GM18511 (cell line): ENCODE results near the gene CRYBB3.
"Not testable (repeated sequence)": the region's sequence is repeated elsewhere in the genome, so short reads cannot be mapped to it uniquely, and the experiment has no call there.

Experiments
- ATAC-seq: cut with Tn5 transposase; IDR thresholded peaks from one replicate; pipeline ENCODE4 v1.9.1; 2021; ENCODE audit warnings: mild to moderate bottlenecking, moderate library complexity; ENCODE audit not compliant: unreplicated experiment

The CRYBB3 gene

DNA sequence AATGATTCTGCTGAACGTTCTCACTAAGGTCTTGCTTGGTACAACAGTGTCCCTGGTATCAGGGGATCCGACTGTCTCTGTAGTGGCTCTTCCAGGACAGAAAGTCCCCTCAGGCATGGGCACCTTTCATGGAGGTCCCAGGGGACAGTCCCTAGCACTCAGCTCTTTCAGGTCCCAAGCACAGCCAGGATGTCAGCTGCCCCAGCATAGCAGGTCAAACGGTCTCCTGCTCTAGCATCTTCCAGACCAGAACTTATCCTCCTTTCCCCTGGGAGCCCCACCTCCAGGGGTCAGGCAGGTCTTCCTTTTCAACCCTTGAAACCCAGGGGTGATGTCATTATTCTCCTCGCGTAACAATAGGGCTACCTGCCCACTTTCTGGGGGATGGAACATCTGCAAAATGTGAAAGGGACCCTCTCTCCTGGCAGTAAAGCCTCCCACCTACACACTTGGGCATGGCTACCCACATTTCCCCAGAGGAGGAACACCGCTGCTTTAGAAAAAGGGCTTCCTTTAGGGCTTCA, 24.7 kb upstream of the CRYBB3 start:
- no peak for ATAC-seq

DNA sequence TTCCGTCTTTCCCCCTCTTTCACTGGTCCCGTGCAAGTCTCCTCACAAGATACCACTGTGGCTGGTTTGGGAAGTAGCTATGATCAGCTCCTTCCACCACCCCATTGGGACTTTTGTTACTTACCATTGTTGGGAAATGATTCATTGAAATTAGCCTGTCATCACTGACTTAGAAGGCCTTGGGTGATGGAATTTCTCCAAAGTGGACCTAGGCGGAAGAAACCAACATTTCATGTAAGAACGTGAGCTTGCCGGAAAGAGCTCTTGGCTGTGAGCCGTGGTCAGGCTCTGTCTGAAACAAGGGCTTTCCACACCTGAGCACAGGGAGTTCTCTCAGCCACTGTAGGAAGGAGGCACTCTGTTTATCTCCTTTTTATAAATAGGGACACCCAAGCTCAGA, 23.5 kb upstream of the CRYBB3 start:
- ATAC-seq, result no peak

DNA sequence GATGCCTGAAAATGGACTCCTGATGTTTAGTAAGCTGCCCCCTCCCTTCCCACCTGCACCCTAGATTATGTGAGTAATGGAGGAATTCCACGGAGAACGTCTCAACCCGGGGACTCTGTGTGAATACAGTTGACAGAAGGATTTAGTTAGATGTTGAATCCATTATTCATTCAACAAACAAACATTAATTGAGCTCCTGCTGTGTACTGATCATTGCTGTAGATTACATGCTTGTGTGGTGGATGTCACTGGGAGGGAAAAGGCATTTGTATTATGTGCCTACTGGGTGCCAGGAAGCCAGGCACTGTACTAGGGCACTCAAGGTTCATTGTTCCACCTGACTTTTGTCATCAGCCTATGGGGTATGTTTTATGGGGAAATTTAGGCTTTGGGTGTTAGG, 22.9 kb upstream of the CRYBB3 start:
- no peak for ATAC-seq

DNA sequence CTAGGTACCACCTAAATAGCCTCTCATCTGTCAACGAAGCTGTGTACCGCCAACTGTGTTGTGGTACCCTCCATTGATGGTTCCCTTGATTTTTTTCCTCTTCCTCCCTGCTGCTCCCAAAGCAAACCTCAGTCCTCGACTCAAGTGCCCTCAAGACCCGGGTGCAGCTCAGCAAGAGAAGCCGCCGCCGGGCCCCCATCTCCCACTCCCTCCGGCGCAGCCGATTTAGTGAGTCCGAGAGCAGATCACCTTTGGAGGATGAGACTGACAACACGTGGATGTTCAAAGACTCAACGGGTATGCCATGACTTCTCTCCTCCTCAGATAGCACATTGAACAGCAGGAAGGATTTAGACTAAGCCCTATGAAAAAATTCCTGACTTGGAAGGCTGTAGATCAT, 22.4 kb upstream of the CRYBB3 start:
- ATAC-seq, result no peak

DNA sequence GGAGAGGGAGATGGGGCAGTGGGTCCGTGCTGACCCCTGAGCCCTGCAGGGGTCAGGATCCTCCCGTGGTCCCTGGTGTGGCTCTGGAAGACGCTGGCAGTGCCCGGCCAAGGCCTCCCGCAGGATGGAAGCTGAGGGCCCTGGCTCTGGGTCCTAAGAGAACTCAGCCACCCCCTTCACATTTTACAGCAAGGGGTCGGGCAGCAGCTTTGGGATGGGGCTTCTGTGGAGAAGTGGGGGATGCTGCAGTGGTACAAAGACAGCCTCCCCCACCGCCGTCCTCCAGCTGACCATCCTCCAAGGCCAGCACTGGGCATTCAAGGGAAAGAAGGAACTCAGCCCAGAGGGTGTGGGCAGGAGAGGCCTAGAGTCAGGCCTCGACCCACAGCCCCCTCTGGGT, 21.8 kb upstream of the CRYBB3 start:
- ATAC-seq, result no peak

DNA sequence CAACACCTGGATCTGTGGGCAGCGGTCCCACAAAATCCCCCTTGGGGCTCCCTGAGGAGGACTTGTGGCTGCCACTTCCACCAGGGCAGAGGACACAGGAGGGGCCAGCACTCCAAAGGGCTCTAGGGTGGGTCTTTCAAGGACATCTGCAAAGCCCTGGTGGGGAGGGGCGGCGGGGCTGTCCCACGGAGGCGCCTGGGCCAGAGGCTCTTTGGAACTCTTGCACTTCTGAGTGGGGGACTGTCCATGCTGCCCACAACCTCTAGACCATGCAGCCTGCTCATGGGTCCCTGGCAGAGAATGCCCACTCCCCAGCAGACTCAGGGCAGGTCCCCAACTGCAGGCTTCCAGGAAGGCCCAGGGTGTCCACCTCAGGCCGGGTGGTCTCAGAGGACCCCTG, 21.3 kb upstream of the CRYBB3 start:
- ATAC-seq, result not testable (repeated sequence)

DNA sequence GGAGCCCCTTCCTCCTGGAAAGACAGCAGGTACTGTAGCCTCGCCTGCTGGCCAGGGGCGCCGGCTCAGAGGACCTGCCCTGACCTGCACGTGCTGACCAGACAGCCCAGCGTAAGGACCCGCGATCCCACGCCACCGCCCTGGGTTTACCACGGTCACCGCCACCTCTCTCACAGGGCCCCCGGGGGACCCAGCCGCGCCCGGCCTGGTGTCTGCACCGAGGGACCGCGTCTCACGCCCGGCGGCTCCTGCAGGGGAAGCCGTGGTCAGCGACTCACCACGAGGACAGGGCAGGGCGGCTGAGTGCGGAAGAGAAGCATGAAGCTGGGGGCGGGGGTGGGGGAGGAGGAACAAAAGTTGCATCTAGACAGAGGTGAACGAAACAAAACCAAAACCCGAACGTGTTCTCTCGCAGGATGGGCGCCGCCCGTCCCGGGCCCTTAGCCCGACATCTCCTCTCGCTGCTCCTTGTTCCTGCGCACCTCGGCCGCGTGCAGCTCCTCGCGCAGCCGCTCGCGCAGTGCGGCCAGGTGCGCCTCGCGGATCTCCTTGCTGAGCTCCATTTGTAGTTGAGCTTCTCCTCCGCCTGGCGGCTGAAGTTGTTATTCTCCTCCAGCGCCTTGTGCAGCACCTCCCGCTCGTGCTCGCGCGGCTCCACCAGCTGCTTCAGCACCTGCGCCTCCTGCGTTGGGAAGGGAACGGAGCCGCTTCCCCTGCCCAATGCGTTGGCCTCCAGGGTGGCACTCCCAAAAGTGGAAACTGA, 20.6 kb upstream of the CRYBB3 start:
- ATAC-seq, result not testable (repeated sequence)

DNA sequence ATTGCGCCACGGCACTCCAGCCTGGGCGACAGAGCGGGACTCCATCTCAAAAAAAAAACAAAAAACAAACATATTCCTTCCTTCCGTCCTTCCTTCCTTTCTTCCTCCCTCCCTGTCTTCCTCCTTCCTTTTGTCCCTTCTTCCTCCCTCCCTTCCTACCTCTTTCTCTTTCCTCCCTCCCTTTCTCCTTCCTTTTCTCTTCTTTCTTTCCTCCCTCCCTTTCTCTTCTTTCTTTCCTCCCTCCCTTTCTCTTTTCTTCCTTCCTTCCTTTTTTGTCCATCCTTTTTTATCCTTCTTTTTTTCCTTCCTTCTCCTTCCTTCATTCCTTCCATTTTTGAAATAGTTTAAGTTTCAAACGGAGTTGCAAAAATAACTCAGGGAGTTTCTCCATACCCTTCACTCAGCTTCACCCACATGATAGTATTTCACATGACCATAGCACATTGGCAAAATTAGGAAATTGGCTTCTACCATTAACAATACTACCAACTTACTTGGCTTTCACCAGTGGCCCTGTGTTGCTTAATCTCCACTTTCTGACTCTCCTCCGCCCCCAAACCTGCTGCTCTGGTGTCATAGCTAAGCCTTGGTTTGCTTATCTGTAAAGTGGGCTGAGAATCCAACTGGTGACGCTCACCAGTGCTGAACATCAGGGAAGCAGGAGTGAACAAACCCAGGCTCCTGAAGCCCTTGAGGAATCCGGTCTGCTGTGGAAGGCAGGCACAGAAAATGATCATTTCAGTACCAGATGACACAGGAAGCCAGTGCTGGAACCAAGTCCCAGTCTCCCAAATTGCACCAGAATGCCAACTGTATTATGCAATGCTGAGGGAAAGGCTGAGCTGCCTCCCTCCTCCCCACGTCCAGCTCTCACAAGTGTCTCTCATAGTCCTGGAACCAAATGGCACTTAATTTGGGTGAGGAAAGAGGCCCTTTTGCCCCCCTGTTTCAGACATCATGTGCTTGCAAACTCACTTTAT, 17.2 kb upstream of the CRYBB3 start:
- ATAC-seq, result no peak

DNA sequence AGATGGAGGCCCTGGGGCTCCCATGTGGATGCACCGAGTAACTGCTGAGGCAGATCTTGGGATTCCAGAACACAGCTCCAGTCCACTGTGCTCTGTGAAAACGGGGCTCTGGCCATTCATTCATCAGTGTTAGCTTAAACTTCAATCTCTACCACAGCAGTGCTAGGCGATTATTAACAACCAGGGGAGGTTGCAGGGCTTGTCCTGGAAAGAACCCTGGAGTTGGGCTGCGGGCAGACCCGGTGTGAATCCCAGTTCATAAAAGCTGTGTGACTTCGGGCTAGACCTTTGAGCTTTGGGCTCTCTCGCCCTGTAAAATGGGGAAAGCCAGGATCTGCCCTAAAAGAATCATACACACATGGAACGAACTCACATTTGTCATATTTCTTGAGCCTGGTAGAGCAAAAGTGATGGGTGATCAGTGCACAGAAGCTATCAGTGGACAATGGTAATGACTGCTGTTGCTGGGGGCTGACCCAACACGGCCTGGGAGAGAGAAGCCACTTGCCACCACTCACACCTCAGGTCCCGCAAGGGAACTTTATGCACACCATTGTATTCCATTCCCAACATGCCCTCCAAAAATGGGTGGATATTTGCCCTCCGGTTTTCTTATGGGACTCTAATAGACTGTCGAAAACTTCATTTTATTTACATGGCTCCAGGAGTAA, 15.6 kb upstream of the CRYBB3 start:
- ATAC-seq, result no peak

DNA sequence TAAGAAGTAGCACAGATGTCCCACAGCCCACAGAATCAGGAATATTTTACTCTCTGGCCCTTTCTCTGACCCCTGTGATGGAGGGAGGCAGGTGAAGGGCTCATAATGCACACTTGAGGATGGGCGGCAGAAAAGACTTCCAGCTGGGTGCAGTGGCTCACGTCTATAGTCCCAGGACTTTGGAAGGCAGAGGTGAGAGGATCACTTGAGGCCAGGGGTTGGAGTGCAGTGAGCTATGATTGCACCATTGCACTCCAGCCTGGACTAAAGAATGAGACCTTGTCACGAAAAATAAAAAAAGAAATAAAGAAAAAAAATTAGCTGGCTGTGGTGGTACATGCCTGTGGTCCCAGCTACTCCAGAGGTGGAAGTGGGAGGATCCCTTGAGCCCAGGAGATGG, 13.5 kb upstream of the CRYBB3 start:
- no peak for ATAC-seq

DNA sequence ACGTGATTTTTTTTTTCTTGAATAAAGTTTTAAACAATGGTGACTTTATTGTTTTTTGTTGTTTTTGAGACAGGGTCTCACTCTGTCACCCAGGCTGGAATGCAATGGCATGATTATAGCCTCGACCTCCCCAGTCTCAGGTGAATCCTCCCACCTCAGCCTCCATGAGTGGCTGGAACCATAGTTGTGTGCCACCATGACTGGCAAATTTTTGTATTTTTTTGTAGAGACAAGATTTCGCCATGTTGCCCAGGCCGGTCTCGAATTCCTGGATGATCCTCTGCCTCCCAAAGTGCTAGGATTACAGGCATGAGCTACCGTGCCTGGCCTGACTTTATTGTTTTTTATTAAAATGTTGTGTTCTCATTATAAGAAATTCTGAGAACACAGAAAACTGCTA, 12.2 kb upstream of the CRYBB3 start:
- ATAC-seq, result no peak

DNA sequence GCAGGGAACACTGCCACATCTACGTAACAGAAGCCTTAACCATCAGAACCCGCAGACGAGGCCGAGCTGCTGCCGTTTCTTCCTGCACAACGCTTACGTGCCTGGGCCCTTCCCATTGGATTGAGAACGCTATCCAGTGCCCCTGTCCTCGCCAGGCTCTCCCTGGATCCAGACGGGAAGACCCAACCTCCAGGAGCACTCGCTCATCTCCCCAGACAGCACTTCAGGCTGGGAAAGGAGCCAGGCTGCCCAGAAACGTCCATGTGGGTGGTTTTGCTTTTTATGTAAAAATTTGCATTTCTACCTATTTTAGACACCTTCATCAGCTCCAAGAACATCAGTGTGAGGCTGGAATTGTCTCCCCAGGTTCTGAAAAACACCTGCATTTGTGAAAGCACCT, 7.3 kb upstream of the CRYBB3 start:
- no peak for ATAC-seq

DNA sequence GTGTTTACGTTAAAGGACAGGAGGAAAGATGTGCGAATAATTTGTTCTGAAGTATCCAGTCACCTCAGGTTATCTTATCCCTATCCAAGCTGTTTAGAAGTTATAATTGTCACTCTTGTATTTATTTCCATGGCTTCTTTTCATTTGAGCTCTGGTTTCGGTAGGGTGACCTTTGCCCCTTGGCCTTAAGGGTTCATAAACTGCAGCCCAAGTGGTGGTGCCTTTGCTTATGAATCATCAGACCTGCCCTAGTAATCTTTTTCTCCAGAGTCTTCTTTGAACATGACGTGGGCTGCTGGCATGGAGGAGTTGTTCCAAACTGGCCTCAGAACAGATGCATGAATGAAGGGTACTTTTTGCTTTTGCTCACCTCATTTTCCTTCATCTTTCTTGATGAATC, 6.5 kb upstream of the CRYBB3 start:
- no peak for ATAC-seq

DNA sequence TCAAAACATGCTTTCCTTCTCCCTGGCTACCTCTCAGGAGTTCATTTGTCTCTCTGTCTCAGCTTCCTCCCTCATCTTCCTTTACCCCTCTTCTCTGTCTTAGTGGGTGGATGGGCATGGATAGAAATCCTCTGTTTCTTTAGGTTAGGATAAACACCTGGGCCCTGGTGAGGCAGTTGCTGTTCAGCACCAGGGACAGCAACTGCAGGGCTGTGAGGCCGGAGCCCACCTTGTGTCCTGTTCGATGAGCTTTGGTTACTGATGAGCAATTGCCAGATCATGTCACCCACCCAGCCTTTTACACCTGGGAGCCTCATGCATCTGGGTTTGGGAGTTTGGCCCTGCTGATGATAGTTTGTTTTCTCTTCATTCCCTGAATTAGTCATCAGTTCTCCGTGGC, 6.1 kb upstream of the CRYBB3 start:
- no peak for ATAC-seq

DNA sequence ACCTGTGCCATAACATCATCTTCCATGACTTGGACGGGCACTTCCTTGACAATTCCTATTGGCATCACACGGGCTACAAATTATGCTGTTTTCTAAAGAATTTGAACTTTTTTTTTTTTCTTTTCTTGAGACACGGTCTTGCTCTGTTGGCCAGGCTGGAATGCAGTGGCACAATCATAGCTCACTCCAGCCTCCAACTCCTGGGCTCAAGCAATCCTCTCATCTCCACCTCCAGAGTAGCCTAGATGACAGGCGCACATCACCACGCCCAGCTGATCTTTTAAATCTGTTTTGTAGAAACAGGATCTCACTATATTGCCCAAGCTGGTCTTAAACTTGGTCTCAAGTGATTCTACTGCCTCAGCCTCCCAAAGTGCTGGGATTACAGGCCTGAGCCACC, 3.3 kb upstream of the CRYBB3 start:
- no peak for ATAC-seq

DNA sequence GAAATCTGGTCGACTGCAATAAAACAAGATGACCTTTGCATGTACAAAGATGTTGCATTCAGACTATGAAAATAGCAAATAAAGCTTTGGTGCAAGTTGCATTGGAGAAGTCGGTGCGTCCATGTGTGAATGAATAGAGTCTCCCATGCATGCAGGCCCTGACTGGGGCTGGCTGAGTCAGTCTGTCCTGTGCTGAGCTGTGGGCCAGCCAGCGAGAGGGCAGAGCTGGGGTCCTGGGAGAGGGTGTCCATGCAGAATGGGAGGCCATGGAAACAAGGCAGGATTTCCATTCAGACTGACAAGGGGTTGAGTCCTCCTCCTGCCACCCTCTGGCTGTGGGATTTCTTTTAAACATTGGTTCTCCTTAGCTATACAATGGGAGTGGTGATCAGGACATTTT, 2.3 kb upstream of the CRYBB3 start:
- no peak for ATAC-seq

DNA sequence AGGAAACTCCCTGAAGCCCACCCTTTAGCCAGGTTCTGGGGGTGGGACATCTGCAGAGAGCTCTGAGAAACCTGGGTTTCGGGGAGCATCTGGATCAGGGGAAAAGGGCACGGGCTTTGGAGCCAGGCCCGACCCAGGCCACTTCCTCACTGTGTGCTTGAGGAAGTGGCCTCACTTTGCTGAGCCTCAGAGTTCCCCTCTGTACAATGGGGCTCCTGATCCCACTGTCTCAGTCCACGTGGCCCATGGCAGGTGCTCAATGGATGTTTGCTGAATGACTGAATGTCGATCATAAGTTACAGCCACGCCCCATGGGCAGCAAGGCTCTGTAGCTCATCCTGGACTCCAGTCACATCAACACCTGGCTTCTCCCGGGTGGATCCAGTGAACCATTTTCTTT, 1.3 kb downstream of the CRYBB3 start:
- no peak for ATAC-seq

DNA sequence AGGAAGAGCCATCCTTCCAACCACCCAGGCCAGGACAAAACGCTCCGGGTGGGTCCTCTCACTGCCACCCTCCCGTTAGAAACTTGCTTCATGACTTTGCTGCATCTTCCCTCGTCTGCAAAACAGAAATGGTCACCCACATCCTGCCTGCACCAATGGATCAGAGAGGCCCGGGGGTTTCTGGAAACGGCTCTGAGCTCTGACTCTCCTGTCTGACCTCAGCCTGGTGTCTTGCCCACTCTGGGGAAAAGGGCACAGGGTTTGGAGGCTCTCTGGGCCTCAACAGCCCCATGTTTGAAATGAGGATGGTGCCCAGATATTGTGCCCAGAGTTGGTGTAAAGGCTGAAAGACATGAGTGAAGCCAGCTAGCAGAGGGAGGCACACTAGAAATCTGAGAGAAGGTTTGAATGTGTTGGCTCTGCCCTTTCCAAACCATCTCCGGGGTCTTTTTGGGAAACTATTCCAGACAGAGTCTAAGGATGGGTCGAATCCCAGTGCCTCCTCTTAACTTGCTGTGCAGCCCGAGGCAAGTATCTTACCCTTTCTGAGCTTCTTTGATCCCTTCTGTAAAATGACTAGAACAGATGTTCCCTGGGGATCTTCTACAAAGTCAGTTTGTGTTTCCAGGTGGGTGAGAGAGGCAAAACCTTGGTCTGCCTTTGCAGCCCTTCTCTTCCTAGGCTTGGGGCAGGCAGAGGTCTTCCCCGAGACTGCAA, 2.1 kb downstream of the CRYBB3 start:
- ATAC-seq, result no peak

DNA sequence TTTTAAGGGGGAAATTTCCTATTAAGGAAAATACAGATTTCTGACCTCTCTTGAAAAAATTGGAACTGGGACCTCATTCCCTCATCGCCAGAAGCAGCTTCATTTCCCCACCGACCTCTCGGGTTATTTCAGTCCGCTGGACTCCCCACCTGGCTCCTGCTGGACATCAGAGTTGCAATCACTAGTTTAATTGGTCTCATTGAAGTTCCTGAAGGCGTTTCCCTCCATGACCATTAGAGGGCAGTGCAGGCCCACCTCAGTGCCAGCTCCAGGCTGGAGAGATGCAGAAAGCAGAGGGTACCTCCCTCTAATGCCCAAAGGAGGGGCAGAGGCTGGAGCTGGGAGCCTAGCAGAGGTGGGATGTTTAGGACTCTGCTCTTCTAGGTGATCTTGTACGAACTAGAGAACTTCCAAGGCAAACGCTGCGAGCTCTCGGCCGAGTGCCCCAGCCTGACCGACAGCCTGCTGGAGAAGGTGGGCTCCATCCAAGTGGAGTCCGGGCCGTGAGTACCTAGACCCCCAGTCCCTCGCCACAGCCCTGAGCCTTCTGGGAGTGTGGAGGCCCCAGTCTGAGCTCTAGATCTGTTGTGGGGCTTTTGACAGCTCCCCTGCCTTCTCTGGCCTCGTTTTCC, 2.7 kb downstream of the CRYBB3 start:
- no peak for ATAC-seq

DNA sequence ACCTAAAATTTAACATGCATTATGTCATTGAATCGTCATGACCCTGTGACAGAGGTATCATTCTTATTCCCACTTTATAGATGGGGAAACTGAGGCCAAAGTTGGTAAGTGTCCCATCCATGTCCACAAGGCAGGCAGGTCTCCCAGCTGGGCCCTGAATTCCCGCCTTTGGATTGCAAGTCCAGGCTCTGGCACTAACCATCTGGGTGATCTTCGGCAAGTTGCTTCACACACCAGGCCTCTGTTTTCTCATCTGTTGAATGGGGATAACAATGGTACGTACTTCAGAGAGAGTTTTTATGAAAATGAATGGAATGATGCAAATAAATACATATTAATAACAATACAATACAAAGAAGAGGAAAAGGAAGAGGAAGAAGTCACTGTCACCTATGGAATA, 3.4 kb downstream of the CRYBB3 start:
- no peak for ATAC-seq
